D721Med (cell line): ENCODE data around the gene GALNT10.
A peak's percentile ranks its signal among the peaks of the same experiment; 100 is the strongest.
"Not testable (repeated sequence)": the region's sequence is repeated elsewhere in the genome, so short reads cannot be mapped to it uniquely, and the experiment has no call there.

ENCODE experiments used
- DNase-seq: peaks from one replicate; pipeline ENCODE4 v3.0.0; 2011; ENCODE audit warnings: low spot score; ENCODE audit not compliant: insufficient read length
- FAIRE-seq: peaks from 2 replicates; lab custom pipeline; 2011; peaks lifted over from hg19 to GRCh38; lab: Jason Lieb, UNC
- TF ChIP-seq, protein P1 (sequence below): IDR thresholded peaks from 2 replicates; pipeline ENCODE4 v1.5.1; 2012; ENCODE audit warnings: mild to moderate bottlenecking, control low read depth; ENCODE audit not compliant: insufficient read depth; ENCODE audit errors: missing control alignments

Gene GALNT10, protein sequence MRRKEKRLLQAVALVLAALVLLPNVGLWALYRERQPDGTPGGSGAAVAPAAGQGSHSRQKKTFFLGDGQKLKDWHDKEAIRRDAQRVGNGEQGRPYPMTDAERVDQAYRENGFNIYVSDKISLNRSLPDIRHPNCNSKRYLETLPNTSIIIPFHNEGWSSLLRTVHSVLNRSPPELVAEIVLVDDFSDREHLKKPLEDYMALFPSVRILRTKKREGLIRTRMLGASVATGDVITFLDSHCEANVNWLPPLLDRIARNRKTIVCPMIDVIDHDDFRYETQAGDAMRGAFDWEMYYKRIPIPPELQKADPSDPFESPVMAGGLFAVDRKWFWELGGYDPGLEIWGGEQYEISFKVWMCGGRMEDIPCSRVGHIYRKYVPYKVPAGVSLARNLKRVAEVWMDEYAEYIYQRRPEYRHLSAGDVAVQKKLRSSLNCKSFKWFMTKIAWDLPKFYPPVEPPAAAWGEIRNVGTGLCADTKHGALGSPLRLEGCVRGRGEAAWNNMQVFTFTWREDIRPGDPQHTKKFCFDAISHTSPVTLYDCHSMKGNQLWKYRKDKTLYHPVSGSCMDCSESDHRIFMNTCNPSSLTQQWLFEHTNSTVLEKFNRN

GRCh38 chr5:154190595-154191304 is at the start of gene GALNT10:
Gene GALNT10, plus strand, starts transcription at chr5:154190733. Its CDS starts 134 bp downstream, at chr5:154190867.
- TF ChIP-seq, protein P1, sequence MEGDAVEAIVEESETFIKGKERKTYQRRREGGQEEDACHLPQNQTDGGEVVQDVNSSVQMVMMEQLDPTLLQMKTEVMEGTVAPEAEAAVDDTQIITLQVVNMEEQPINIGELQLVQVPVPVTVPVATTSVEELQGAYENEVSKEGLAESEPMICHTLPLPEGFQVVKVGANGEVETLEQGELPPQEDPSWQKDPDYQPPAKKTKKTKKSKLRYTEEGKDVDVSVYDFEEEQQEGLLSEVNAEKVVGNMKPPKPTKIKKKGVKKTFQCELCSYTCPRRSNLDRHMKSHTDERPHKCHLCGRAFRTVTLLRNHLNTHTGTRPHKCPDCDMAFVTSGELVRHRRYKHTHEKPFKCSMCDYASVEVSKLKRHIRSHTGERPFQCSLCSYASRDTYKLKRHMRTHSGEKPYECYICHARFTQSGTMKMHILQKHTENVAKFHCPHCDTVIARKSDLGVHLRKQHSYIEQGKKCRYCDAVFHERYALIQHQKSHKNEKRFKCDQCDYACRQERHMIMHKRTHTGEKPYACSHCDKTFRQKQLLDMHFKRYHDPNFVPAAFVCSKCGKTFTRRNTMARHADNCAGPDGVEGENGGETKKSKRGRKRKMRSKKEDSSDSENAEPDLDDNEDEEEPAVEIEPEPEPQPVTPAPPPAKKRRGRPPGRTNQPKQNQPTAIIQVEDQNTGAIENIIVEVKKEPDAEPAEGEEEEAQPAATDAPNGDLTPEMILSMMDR, result no peak
- peak; percentile 63 for DNase-seq
- FAIRE-seq, result no peak

- TF ChIP-seq, protein P1, result no peak
- no peak for DNase-seq
- FAIRE-seq, result no peak
Observed at GRCh38 chr5:154141745-154142221, 48.8 kb upstream of the GALNT10 start.

DNA sequence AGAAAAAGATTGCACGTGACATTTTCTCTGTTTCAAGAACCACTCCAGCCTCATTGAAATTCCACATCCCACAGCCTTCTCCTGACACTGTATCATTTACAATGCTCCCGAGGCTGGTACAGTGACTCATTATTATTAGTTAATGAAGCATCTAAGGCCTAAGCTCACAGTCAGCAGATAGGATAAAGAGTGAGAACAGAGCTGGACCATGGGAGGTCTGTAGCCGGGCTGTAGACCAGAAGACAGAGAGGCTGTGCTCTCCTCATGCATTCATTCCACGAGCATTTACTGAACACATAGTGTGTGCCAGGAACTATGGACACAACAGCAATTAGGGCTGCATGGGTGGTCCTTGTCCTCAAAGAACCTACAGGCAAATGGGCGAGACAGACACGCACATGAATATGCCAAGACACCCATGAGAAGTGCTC is 47.3 kb upstream of the GALNT10 start:
- DNase-seq (no peak), FAIRE-seq (no peak)
- TF ChIP-seq, protein P1, result no peak

DNA sequence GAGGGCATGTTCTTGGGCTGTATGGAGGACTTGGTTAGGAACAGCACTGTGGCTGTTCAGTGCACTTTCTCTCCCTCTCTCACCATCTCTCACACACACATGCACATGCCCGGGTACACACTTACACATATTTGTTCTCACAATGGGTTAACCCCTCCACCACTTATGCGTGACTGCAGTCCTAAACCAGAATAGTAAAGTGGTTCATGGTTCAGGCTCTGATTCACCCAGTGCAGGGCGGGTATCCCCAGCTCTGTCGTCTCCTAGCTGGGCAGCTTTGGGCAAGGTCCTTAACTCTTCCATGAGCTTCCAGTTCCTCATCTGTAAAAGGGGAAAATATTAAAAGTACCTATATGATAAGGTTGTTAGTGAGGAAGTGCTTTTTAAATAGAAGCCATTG is 45.3 kb upstream of the GALNT10 start:
- FAIRE-seq (no peak), DNase-seq (no peak)
- TF ChIP-seq, protein P1, result no peak

- TF ChIP-seq, protein P1, result no peak
- FAIRE-seq (no peak), DNase-seq (no peak)
Observed at GRCh38 chr5:154146409-154146808, 44.1 kb upstream of the GALNT10 start.

DNA sequence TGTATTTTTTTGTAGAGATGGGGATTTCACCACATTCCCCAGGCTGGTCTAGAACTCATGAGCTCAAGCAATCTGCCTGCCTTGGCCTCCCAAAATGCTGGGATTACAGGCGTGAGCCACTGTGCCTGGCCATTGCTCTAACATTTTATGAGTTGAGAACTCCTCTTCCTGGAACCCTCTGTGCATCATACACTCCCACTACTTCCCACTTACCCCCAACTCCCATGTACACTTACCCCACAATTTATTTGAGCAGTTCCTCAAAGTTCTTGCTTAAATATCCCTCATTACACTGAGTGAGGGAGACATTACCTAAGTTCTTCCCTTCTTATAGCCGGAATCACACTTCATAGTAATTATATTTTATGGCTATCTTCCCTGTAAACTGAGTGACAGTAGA is 42.9 kb upstream of the GALNT10 start:
- FAIRE-seq (no peak), DNase-seq (no peak)
- TF ChIP-seq, protein P1, result no peak

GRCh38 chr5:154150471-154150870 is 40.1 kb upstream of the GALNT10 start:
- DNase-seq, result not testable (repeated sequence)
- FAIRE-seq, result peak; percentile 38
